ENCODE data around the gene RIMKLA. TPM values are rescaled to one million over a fixed set of nuclear protein-coding genes. Genes with fewer than 3 reads are reported as not detected.

RIMKLA gene
- total and polyA plus RNA-seq, 2 of the 13 experiments (the other 11 are each of a cell fraction or from before 2014, with no cell fraction given): 2.5 to 3.8 TPM

GRCh38 chr1:42456010-42456753, 75.6 kb downstream of the RIMKLA start, which contains the start of the genes PPCS and ZMYND12 (continued):
- TF ChIP-seq, protein P1, sequence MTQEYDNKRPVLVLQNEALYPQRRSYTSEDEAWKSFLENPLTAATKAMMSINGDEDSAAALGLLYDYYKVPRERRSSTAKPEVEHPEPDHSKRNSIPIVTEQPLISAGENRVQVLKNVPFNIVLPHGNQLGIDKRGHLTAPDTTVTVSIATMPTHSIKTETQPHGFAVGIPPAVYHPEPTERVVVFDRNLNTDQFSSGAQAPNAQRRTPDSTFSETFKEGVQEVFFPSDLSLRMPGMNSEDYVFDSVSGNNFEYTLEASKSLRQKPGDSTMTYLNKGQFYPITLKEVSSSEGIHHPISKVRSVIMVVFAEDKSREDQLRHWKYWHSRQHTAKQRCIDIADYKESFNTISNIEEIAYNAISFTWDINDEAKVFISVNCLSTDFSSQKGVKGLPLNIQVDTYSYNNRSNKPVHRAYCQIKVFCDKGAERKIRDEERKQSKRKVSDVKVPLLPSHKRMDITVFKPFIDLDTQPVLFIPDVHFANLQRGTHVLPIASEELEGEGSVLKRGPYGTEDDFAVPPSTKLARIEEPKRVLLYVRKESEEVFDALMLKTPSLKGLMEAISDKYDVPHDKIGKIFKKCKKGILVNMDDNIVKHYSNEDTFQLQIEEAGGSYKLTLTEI (CRISPR knock-in tag; conservative IDR thresholded peaks at IDR 0.05): no peak
- TF ChIP-seq, protein P2, sequence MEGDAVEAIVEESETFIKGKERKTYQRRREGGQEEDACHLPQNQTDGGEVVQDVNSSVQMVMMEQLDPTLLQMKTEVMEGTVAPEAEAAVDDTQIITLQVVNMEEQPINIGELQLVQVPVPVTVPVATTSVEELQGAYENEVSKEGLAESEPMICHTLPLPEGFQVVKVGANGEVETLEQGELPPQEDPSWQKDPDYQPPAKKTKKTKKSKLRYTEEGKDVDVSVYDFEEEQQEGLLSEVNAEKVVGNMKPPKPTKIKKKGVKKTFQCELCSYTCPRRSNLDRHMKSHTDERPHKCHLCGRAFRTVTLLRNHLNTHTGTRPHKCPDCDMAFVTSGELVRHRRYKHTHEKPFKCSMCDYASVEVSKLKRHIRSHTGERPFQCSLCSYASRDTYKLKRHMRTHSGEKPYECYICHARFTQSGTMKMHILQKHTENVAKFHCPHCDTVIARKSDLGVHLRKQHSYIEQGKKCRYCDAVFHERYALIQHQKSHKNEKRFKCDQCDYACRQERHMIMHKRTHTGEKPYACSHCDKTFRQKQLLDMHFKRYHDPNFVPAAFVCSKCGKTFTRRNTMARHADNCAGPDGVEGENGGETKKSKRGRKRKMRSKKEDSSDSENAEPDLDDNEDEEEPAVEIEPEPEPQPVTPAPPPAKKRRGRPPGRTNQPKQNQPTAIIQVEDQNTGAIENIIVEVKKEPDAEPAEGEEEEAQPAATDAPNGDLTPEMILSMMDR (CRISPR knock-in tag; IDR thresholded peaks at IDR 0.05): no peak
- TF ChIP-seq ZSCAN21 (CRISPR knock-in tag; IDR thresholded peaks at IDR 0.05; ENCODE audit: borderline replicate concordance) (peak; percentile 71; the same call in 1 of the 2 replicates), HHEX (CRISPR knock-in tag; IDR thresholded peaks at IDR 0.05) (no peak), TERF1 (CRISPR knock-in tag; IDR thresholded peaks at IDR 0.05) (no peak), ZNF550 (CRISPR knock-in tag; IDR thresholded peaks at IDR 0.05; ENCODE audit: borderline replicate concordance) (no peak), ZNF329 (CRISPR knock-in tag; IDR thresholded peaks at IDR 0.05; ENCODE audit: low read depth) (0 out of 2 replicates have a peak, but pooled peaks have one; percentile 28), DR1 (CRISPR knock-in tag; IDR thresholded peaks at IDR 0.05) (peak; percentile 47; the same call in 1 of the 2 replicates), ZSCAN12 (CRISPR knock-in tag; IDR thresholded peaks at IDR 0.05) (no peak), SALL1 (CRISPR knock-in tag; IDR thresholded peaks at IDR 0.05) (peak; percentile 77)
- TF ChIP-seq, protein P3, sequence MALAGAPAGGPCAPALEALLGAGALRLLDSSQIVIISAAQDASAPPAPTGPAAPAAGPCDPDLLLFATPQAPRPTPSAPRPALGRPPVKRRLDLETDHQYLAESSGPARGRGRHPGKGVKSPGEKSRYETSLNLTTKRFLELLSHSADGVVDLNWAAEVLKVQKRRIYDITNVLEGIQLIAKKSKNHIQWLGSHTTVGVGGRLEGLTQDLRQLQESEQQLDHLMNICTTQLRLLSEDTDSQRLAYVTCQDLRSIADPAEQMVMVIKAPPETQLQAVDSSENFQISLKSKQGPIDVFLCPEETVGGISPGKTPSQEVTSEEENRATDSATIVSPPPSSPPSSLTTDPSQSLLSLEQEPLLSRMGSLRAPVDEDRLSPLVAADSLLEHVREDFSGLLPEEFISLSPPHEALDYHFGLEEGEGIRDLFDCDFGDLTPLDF (CRISPR knock-in tag; IDR thresholded peaks at IDR 0.05): no peak
- TF ChIP-seq, protein P4, sequence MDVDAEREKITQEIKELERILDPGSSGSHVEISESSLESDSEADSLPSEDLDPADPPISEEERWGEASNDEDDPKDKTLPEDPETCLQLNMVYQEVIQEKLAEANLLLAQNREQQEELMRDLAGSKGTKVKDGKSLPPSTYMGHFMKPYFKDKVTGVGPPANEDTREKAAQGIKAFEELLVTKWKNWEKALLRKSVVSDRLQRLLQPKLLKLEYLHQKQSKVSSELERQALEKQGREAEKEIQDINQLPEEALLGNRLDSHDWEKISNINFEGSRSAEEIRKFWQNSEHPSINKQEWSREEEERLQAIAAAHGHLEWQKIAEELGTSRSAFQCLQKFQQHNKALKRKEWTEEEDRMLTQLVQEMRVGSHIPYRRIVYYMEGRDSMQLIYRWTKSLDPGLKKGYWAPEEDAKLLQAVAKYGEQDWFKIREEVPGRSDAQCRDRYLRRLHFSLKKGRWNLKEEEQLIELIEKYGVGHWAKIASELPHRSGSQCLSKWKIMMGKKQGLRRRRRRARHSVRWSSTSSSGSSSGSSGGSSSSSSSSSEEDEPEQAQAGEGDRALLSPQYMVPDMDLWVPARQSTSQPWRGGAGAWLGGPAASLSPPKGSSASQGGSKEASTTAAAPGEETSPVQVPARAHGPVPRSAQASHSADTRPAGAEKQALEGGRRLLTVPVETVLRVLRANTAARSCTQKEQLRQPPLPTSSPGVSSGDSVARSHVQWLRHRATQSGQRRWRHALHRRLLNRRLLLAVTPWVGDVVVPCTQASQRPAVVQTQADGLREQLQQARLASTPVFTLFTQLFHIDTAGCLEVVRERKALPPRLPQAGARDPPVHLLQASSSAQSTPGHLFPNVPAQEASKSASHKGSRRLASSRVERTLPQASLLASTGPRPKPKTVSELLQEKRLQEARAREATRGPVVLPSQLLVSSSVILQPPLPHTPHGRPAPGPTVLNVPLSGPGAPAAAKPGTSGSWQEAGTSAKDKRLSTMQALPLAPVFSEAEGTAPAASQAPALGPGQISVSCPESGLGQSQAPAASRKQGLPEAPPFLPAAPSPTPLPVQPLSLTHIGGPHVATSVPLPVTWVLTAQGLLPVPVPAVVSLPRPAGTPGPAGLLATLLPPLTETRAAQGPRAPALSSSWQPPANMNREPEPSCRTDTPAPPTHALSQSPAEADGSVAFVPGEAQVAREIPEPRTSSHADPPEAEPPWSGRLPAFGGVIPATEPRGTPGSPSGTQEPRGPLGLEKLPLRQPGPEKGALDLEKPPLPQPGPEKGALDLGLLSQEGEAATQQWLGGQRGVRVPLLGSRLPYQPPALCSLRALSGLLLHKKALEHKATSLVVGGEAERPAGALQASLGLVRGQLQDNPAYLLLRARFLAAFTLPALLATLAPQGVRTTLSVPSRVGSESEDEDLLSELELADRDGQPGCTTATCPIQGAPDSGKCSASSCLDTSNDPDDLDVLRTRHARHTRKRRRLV (CRISPR knock-in tag; IDR thresholded peaks at IDR 0.05): peak; percentile 32; the same call in 1 of the 2 replicates
- TF ChIP-seq, protein P5, sequence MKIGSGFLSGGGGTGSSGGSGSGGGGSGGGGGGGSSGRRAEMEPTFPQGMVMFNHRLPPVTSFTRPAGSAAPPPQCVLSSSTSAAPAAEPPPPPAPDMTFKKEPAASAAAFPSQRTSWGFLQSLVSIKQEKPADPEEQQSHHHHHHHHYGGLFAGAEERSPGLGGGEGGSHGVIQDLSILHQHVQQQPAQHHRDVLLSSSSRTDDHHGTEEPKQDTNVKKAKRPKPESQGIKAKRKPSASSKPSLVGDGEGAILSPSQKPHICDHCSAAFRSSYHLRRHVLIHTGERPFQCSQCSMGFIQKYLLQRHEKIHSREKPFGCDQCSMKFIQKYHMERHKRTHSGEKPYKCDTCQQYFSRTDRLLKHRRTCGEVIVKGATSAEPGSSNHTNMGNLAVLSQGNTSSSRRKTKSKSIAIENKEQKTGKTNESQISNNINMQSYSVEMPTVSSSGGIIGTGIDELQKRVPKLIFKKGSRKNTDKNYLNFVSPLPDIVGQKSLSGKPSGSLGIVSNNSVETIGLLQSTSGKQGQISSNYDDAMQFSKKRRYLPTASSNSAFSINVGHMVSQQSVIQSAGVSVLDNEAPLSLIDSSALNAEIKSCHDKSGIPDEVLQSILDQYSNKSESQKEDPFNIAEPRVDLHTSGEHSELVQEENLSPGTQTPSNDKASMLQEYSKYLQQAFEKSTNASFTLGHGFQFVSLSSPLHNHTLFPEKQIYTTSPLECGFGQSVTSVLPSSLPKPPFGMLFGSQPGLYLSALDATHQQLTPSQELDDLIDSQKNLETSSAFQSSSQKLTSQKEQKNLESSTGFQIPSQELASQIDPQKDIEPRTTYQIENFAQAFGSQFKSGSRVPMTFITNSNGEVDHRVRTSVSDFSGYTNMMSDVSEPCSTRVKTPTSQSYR (CRISPR knock-in tag; IDR thresholded peaks at IDR 0.05; ENCODE audit: borderline replicate concordance): no peak

All from HepG2 (cell line).